GM12873 (cell line): ENCODE measurements around the gene CLN3.

Source experiments
- CTCF ChIP-seq: IDR thresholded peaks from 2 replicates; pipeline ENCODE4 v1.5.1; 2012; ENCODE audit warnings: low read depth, mild to moderate bottlenecking, moderate library complexity, low read length, control low read depth; ENCODE audit not compliant: insufficient read depth; ENCODE audit errors: missing control alignments

CLN3 gene

DNA sequence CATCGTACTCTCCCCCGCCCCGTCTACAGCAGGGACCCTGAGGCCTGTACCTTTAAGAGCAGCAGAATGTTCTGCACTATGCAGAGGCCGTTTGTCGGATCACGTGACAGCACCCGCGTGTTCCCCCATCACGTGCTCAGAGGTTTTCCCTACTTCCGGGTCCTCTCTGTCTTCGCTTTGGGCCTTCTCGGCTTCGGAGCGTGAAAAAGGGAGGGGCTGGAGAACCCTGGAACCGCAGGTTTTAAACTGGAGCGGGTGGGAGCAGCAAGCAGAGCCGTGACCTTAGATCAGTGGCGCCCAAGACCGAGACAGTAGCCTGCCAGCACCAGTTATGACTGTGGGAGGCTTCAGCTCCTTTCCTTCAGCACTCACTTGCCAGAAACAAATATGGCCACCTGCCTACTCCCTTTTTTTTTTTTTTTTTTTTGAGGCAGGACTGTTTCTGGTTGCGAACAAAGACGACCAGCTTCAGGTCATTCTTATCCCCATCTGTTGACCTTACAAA, at the start of gene CLN3:
Gene CLN3 (minus strand): TSS at position 105 of the 505 bp plus-strand sequence. CDS start 315 bp downstream, outside the sequence.
- no peak for TF ChIP-seq CTCF

DNA sequence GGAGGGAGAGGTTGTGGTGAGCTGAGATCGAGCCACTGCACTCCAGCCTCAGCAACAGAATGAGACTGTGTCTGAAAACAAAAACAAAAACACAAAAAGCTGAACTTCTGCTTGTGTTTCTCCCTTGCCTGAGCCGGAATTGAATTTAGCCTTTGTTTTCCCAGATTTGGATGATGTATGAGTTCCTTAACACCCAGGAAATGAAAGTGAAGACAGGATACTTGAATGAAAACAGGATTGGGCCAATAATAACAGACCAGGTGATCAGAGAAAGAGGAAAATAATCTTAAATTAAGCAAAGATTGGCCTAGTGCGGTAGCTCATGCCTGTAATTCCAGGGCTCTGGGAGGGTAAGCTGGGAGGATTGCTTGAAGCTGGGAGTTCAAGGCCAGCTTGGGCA, 48.5 kb upstream of the CLN3 start:
- TF ChIP-seq CTCF, result no peak

DNA sequence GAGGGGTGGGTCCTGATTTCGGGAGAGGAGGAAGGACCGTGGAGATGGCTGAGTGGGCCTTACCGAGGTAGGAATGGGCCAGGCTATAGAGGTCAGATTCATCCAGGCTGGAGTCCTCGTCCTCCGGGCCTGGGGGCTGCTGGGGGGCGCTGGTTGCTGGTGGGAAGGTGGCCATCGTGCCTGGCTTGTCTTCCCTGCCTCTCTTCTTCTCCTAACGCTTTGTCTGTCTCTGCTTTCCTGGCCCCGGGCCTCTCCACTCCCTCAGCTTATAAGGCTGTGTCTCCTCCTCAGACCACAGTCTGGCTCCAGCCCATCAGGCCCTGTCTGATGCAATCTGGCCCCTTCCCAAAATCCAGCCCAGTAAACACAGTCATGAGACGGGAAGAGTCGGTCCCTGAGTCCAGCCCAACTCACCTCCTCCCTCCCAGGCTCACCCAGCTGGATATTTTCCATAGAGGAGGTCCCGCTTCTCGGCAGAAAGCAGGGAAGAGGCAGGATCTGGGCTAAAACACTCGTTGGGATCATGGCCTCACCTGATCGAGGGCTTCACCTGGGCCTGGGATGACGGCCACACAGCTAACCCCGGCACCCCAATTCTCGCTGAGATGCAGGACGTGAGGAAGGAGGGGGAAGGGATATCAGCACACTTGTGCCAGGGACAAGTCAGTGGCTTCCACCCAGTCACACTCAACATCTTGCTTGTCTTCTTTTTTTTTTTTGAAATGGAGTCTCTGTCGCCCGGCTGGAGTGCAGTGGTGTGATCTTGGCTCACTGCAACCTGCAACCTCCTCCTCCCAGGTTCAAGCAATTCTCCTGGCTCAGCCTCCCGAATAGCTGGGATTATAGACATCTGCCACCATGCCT, 47.1 kb upstream of the CLN3 start, which contains the start of gene NUPR1:
Gene NUPR1 (minus strand): TSS at position 242 of the 864 bp plus-strand sequence. CDS start 67 bp downstream, at position 175.
- TF ChIP-seq CTCF, result no peak

- TF ChIP-seq CTCF, result no peak
Observed at GRCh38 chr16:28537964-28538732, 46.3 kb upstream of the CLN3 start.

- TF ChIP-seq CTCF, result no peak
Observed at GRCh38 chr16:28537076-28537475, 45.2 kb upstream of the CLN3 start.

DNA sequence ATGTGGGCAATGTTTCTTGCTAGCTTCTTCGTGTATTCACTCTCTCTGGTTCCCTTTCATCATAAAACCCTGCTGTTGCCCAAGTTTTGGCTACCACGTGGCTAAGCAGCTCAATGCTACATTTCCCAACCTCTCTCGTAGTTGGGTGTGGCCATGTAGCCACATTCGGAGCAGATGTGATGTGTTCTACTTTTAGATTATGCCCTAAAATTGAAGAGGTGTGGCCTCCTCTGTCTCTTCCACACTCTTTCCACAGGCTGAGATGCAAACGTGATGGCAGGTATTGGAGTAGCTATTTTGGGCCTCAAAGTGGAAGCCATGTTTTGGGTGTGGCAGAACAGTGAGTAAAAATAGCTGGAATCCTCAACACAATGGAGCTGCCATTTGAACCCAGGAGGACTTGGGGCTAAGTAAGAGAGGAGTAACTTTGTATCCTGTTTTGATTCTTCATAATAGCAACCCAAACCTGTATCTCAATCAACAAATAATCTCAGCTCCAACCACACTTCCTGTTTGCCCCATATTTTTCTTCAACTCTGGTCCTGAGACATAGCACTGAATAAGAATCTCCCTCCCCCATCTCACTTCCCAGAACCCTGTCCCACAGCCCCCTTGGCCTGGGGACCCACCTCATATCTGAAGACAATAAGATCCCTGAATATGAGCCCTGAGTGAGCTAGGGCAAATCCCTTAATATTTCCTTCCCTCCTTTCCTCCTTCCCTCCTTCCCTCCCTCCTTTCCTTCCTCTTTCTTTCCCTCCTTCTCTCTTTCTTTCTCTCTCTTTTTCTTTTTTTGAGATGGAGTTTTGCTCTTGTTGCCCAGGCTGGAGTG, 42.9 kb upstream of the CLN3 start:
- no peak for TF ChIP-seq CTCF
